GM18909 (cell line): ENCODE measurements around the gene LMF1.

Experiments
- ATAC-seq: cut with Tn5 transposase; IDR thresholded peaks from one replicate; pipeline ENCODE4 v1.9.1; 2021; ENCODE audit warnings: mild to moderate bottlenecking; ENCODE audit not compliant: unreplicated experiment, poor library complexity

The LMF1 gene

DNA sequence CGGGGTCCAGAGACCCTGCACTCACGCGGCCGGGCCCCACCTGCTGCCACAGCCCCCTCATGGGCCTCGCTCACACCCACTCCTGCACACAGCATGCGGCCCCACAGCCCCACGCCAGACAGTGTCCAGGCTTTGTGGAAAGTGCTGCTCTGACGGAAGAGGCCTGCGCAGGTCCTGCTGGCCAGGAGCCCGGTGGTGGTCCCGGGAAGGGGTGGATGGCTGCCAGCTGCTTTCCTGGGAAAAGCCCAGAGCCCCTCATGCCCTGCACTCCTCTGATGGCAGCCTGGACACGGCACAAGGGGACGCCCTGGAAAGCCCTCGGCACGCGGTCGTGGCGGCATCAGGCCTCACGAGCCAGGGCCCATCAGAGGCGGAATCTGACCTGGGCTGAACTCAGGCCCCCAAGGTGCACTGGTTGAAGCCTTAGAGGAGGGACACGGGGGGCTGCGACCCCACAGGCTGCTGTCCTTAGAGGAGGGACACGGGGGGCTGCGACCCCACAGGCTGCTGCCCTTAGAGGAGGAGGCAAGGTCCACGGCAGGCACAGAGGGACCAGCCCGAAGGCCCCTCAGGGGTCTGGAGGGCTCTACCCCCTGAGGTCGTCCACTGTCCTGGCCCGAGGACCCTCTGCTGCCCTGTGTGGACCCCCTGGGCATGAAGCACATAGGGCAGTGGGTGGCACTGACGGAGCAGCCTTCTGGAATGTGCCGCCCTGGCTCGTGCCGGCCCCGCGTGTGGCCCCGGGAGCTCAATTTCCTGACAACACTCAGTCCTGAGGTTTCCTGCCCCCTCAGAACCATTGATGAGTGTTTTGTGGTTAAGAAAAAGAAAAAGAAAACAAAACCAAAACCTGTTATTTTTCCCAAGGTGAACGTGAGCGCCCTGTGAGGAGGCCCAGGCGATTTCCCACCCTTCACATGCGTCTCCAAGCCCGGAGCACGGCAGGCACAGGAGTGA is 32.9 kb upstream of the LMF1 start:
- ATAC-seq: no peak

DNA sequence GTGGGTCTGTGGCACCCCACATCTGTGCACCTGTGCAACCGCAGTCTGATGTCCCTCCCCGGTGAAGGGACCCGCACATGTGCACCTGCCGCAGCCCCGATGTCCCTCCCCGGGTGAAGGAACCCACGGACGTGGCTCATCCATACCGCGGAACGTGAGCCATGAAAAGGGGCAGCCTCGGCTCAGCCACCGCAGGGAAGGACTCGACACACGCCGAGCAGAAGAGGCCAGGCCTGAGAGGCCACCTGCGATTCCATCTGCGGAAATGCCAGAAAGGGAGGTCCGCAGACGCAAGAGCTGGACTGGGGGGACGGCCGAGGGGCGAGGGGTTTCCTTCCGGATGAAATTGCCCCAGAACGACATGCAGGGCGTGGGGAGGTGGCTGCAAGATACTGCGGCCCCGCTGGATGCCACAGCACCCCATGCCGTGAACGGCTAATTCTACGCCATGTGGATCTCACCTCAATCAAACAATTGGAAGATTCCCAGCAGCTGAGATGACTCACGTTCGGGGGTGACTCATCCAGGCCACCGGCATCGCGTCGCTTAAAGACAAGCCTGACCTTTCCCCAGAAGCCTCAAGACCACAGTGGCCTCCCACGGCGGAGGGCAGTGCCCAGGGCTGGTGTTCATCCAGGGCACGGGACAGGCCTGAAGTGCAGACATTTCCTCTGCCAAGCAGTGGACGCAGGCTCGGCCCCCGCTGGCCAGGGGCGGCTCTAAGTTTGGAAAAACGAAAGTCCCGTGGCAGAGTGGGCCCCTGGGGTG is 31.8 kb upstream of the LMF1 start:
- ATAC-seq: no peak

DNA sequence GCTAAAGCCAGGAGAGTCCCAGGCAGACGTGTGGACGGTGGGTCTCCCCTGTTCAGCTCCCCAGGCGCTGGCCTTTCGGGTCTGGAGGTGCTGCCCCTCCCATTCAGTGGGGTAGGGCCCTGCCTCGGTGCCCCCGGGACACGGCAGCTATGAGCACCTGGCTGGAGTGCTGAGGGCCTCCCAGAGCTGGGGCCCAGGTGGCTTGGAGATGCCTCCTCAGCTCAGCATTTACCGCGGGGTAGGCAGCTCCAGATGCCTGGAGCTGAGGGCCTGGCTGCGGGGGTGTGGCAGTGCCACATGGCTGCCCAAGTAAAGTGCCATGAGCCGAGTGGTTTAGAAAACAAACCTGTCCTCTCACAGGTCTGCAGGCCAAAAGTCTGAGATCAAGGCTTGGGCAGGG is 30.3 kb upstream of the LMF1 start:
- ATAC-seq: no peak

DNA sequence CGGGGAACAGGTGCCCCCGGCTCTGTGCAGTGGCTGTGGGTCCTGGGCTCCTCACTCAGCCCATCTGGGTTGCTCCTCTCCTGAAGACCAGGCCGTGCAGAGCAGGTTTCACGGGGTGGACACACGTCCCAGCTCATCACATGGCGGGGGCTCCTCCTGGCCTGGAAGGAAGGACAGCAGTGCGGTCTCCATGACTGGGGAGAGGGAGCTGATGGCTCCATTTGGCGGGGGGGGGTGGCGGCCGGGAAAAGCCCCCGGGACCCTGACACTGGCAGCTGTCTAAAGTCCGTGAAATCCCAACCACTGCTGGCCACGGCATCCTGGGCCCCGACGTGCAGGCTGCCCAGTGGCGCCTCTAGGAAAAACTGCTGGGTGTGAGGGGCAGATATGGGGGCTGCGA is 29.8 kb upstream of the LMF1 start:
- ATAC-seq: no peak

DNA sequence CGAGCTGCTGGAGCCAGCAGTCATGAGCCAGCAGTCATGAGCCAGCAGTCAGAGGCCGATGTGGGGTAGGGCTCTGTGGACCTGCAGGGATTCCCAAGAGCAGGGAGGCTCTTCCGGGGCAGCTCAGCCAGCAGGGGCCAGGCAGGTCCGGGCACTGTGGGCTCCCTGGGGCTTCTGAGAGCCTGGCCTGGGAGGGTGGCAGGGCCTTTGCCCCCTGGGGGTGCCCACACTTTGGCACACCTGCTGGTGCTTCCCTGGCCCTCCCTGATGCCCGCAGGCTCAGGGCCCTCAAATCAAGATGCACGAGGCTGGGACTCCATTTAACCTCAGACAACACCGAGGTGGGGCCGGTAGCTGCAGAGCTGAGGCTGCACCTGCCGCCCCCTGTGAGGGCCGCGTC is 28.9 kb upstream of the LMF1 start:
- ATAC-seq: no peak

DNA sequence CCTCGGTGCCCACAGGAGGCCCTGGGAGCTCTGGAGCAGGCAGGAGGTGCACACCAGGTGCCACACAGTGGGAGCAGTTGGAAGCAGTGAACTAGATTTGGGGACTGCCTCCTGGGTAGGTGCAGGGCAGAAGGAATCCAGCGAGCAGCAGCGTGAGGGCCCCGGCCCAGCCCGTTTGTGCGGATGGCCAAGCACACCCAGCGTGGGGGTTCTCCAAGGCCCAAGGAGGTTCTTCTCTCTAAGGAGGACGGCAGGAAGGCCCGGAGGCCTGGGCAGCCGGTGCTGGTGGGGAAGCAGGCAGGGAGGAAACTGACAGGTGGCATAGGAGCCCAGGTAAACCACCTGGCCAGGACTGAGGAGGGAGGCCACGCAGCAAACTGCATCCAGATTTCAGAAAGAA is 27.8 kb upstream of the LMF1 start:
- no peak for ATAC-seq

DNA sequence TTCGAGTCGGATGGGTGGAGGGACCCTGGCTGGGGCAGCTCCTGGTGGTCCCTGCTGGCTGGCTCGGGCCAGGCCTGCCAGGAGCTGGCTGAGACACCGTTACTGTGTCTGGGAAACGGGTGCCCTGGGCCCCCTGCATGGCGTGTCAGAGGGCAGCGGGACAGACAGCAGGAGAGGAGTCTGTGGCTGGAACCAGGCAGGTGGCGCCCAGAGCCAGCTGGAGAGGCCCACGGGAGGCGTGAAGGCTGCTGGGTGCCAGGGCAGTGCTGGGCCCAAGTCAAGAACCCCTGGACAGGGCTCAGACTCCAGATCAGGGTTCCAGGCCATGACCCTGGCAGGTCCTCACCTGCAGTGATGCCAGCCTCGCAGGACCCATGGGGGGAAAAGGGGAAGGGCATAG is 27.4 kb upstream of the LMF1 start:
- ATAC-seq: no peak

DNA sequence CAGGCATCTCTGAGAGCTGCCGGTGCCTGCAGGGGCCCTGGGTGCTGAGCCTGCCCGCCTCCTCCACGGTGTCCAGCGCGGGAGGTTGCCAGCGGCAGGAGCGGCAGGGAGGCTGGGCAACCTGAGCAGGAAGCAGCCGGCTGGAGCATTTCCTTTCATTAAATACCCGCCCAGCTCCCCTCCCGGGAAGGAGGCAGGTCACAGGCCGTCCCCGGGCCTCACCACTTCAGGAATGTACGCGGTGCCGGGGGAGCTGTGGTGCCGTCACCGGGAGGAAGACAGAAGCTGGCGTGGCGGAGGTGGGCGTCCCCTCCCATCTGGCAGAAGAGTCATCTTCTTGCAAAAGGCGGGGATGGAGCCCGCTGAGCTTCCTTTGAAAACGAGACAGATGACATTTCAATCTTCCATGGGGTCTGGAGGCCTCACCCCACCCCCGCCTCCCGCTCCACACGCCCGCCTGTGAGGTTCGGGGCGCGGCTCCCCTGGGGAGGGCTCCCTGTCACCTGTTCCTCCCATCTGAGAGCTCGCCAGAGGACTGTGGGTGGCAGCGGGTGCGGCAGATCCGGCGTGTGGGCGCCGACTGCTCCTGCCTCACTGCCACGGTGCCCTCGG is 26.8 kb upstream of the LMF1 start:
- no peak for ATAC-seq

DNA sequence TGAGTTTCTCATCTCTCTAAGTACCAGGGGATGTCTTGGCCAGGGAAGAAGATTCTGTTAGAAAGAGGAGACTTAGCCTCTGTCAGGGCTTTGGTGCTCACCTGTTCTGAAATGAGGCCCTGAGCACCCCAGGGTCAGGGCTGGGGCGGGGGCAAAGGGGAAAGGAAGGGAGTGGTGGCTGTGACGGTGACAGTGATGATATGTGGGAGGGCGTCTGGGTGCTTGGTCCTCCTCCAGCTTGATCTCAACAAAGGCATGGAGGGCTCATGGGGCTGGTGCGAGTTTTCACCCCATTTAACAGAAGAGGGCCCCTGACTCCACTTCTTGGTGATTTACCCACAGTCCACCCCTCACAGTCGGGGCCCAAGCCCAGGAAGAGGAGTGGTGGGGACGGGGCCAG is 25.9 kb upstream of the LMF1 start:
- no peak for ATAC-seq

DNA sequence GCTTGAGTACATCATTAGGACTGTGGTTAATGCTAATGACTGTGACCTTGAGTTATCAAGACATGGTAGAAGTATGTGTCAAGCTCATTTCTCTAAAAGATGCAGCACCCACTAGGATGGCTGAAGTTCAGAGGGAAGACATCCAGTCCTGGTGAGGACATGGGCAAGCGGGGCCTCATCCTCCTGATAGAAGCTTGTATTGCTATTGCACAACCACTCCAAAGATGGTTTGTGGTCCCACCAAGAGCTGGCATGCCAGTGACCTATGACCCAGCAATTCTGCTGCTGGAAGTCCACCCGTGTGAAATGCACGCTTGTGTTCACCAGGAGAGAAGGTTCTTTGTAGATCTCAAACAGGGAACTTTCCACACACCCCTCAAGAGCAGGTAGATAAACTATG is 25.0 kb upstream of the LMF1 start:
- no peak for ATAC-seq

DNA sequence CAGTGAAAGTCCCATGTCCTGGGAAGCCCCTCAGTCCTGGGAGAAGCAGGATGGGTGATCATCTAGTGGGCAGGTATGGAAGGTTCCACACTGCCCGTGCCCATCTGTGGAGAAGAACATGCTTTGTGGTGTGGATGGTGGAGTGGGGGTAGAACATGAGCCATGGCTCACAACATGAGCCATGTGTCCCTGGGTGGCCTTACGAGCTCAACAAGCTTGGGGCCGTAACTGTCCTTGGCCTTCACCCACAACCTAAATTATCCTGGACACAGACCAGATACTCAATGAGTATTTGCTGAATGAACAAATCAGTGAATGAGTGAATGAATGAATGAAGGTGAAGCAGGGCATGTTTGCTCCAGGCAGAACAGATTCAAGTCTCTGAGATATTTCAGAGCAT is 24.3 kb upstream of the LMF1 start:
- no peak for ATAC-seq

DNA sequence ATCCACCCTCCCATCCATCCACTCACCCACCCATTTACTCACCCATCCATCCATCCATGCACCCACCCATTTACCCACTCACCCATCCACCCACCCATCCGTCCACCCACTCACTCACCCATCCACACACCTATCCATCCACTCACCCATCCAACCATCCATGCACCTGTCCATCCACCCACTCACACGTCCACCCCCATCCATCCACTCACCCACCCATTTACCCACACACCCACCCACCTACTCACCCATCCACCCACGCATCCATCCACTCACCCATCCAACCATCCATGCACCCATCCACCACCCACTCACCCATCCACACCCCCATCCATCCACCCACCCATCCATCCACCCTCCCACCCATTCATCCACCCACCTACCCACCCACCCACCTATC is 22.9 kb upstream of the LMF1 start:
- no peak for ATAC-seq

DNA sequence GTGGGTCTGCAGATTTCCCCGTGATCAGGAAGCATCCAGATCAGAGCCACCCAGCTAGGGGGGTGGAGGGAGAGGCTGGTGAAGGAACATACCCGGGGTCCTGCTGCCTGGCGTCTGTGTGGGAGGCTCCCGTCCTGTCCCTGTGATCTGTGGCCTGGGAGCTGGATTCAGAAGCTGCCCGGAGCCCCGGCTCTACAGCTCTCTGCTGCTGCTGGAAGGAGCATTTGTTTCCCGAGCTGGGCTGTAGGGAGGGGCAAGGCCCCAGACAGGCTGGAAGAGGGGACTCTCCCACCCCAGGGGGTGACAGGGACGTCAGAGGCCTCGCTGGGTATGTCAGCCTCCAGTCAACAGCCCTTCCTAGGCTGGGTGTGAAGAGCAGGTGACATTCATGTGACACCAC is 21.0 kb upstream of the LMF1 start:
- ATAC-seq: no peak

DNA sequence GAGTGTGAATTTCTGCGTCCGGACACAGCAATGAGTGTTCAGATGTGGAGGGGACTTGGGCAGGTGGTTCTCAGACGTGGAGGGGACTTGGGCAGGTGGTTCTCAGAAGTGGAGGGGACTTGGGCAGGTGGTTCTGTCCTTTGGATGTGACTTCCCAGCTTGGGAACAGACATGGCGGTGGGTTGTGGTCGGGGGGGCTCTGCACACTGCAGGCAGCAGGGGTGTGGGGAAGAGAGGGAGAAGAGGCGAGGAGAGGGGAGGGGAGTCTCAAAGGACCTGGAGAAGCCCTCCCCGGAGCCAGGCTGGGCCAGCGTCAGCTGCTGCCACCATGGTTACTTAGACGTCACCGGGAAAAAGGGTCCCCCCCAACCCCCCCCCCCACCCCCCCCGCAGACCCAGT is 20.6 kb upstream of the LMF1 start:
- no peak for ATAC-seq

DNA sequence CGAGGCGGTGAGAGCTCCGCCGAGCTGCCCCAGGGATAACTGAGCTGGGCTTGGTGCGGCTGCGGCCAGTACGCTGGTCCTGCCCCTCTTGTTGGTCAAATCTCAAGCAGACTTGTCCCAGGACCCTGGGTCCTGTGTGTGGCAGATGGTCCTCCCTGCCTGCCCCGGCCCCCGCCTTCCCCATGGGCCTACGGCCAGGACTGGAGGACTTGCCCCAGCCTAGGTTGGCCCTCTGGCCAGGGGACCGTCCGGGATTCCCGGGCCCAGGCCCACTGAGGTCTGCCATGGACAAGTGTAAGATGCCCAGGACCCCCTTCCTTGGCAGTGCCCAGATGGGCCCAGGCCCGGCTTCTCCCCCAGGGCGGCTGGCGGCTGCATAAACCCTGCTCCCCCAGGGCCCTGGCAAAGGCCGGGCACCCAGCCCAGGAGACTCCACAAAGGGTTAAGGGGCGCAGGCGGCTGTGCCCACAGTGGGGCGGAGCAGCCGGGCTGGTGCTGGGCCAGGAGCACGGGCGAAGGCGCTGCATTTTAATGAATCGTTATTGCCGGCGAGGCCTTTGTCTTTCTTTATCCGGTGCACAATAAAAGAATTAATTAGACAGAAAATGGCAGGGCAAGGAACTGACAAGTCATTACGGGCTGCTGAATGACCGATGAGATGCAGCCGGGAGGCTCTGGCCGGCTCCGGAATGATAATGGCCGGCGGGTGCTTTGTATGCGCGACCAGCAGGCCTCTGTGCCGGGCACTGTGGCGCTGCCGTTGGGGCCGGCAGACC is 19.9 kb upstream of the LMF1 start:
- no peak for ATAC-seq

DNA sequence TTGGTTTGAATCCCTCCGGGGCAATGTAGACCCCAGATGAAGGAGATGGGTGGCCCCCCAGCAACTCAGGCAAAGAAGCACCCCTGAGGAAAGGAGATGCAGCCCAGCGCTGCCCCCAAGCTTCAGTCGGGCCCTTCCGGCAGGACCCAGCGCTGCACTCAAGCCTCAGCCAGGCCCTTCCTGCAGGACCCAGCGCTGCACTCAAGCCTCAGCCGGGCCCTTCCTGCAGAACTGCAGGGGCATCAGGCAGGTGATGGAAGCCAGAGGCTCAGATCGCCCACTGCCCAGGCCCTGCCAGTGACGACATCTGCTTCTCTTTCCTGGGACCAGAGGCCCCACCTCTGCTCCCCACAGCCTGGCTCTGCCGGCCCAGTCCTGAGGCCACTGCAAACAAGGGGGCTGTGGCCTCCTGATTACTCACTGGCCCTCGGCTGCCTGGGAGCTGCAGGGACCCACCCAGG is 18.6 kb upstream of the LMF1 start:
- ATAC-seq: no peak

DNA sequence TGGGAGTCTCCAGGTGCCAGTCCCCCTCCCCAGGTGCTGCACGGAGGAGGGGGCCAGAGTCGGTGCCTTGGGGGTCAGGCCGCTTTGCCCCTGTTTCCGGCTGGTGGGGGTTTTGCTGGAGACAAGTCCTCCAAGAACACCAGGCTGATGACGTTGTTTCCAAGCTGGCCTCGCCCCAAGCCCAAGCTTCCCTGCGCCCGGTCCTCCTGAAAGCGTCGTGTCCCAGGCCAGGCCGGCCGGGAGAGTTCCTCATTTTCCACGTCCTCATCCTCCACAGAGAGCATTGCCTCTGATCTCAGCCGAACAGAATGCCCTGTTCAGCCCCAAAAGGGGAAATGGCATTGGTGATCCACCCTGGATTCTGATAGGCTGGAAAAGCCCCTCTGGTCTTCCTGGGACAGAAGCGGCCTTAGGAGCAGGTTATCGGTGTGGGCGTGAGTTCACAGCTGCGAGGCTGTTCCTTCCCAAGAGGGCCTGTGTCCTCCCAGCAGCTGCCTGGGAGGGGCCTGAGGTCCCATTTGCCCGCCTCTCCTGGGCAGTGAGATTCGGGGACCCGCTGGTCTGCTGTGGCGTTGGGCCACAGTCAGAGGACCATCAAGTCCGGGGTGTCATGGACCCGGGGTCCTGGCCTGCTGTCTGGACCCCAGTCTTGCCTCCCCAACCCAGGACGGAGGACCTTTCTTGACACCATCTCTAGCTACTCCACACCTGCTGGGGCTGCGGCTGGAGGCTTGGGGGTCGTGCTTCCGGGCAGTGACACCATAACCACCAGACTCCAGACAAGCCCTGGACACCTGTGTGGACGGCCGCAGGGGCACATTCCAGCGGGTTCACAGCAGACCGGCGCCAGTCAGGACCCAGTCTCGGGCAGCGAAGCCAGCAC is 17.9 kb upstream of the LMF1 start:
- ATAC-seq: no peak

DNA sequence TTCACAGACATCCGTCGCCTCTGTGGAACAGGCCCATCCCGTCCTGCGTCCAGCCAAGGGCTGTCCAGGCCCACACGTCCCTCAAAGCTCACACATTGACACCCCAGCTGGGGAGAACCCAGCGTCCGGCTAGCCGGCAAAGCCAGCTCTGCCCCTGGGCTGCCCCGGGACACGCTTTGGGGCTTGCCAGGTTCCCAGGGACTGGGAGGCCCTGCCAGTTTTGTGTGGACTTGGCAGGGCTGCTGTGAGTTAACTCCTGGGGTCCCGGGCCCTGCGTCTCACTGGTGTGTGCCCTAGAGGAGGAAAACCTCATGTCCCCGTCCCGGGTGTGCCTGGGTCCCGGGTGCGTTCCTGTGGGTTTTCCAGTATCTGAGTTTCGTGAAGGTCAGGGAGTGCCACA is 17.1 kb upstream of the LMF1 start:
- ATAC-seq: no peak

DNA sequence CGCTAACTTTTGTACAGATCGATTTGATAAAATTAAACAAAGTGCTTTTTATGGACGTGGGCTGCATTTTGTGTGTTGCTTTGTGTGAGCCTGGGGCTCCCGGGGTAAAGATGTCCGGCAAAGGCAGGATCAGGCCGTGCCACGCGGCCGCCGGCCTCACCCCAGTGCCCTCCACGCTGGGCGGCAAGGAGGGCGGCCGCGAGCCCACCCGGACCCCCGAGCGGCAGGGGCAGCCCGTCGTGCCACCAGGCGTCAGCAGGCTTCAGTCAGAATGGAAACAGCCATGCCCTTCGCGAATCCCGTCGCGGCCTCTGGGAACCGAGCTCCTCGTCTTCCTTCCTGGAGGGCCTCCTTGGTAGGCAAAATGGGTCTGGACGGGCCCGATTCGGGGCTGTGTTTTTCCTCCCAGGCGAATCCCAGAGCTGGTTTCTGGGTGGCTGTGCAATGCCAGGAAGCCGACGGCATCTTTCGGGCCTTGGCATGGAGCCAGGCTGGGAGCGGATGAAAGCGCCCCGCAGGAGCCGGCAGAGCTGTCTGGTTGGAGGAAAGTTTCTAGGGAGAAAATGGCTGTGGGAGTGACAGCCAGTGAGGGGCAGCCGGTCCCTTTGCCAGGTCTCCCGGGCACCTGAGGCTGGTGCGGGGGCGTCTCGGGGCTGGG is 16.3 kb upstream of the LMF1 start:
- ATAC-seq: no peak
